Nephron progenitor cell (in vitro differentiated cells): Measurements from ENCODE around the gene SUN3.

Experiments used
- DNase-seq: peaks from one replicate; pipeline ENCODE4 v3.0.0; 2021
- H3K27ac Mint-ChIP-seq: 2 replicates; pipeline ENCODE4 v1.8.0; 2021; ENCODE audit warnings: mild to moderate bottlenecking, moderate library complexity, mixed read lengths
- H3K27me3 Mint-ChIP-seq: 2 replicates; pipeline ENCODE4 v1.8.0; 2021; ENCODE audit warnings: mild to moderate bottlenecking, low read depth, mixed read lengths; ENCODE audit not compliant: poor library complexity
- H3K36me3 Mint-ChIP-seq: 2 replicates; pipeline ENCODE4 v1.8.0; 2021; ENCODE audit warnings: low read depth, mixed read lengths
- H3K4me1 Mint-ChIP-seq: 2 replicates; pipeline ENCODE4 v1.8.0; 2021; ENCODE audit warnings: mixed read lengths
- H3K4me3 Mint-ChIP-seq: 2 replicates; pipeline ENCODE4 v1.8.0; 2021; ENCODE audit warnings: mild to moderate bottlenecking, moderate library complexity, mixed read lengths
- H3K9me3 Mint-ChIP-seq: 2 replicates; pipeline ENCODE4 v1.8.0; 2021; ENCODE audit warnings: mild to moderate bottlenecking, moderate library complexity, mixed read lengths
- TF ChIP-seq, protein P1 (sequence below): fragments of 200-600 bp; sonication (generic); IDR thresholded peaks from 2 replicates; pipeline ENCODE4 v1.5.0; 2021; ENCODE audit warnings: antibody characterized with exemption

SUN3 gene

DNA sequence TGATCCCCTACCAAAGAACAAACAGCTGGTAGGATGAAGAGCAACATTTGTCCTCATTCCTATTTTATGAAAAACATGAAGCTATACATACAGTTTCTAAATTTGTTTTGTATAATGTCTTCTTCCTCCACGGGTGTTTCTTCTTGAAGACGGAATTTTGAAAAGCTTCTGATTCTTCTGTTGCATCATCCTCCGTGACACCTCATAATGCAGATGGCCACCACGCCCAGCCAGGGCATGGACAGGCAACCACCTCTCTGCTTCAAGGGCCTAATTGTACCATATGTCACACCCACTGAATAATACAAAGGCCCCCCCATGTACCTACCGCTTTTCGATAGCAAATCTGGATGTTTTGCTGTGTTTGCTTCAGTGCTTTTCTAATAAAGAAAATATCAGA is at the start of gene SUN3:
Gene SUN3 (minus strand): TSS at position 170 of the 400 bp plus-strand sequence. CDS start 169 bp downstream, at position 1.
- TF ChIP-seq, protein P1, sequence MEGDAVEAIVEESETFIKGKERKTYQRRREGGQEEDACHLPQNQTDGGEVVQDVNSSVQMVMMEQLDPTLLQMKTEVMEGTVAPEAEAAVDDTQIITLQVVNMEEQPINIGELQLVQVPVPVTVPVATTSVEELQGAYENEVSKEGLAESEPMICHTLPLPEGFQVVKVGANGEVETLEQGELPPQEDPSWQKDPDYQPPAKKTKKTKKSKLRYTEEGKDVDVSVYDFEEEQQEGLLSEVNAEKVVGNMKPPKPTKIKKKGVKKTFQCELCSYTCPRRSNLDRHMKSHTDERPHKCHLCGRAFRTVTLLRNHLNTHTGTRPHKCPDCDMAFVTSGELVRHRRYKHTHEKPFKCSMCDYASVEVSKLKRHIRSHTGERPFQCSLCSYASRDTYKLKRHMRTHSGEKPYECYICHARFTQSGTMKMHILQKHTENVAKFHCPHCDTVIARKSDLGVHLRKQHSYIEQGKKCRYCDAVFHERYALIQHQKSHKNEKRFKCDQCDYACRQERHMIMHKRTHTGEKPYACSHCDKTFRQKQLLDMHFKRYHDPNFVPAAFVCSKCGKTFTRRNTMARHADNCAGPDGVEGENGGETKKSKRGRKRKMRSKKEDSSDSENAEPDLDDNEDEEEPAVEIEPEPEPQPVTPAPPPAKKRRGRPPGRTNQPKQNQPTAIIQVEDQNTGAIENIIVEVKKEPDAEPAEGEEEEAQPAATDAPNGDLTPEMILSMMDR, result no peak
- Mint-ChIP-seq H3K4me3 (no peak within 1 kb of the TSS), H3K4me1 (no peaks in the 10 kb centered on the region), H3K27me3 (peaks cover 37% of the 10 kb centered on the region), H3K27ac (no peak within 1 kb of the TSS), H3K9me3 (no peaks in the 10 kb centered on the region), H3K36me3 (no peaks in the 10 kb centered on the region)
- DNase-seq, result no peak

- Mint-ChIP-seq H3K27me3 (peaks cover 5% of the 10 kb centered on the region), H3K36me3 (no peaks in the 10 kb centered on the region), H3K4me3 (no peak overlapping the region), H3K4me1 (no peaks in the 10 kb centered on the region), H3K9me3 (no peaks in the 10 kb centered on the region), H3K27ac (no peak overlapping the region)
- no peak for DNase-seq
- TF ChIP-seq, protein P1, result no peak
Observed at GRCh38 chr7:48078470-48078869, 49.6 kb upstream of the SUN3 start.

- Mint-ChIP-seq H3K36me3 (no peaks in the 10 kb centered on the region), H3K27me3 (peaks cover 3% of the 10 kb centered on the region), H3K4me3 (no peak overlapping the region), H3K4me1 (no peaks in the 10 kb centered on the region), H3K27ac (no peak overlapping the region), H3K9me3 (peaks cover 1% of the 10 kb centered on the region)
- no peak for DNase-seq
- TF ChIP-seq, protein P1, result no peak
Observed at GRCh38 chr7:48077423-48077822, 48.5 kb upstream of the SUN3 start.

GRCh38 chr7:48074204-48074654 is 45.3 kb upstream of the SUN3 start:
- H3K9me3 Mint-ChIP-seq, result peaks cover 9% of the 10 kb centered on the region
- no peaks in the 10 kb centered on the region for H3K27me3 Mint-ChIP-seq
- DNase-seq, result no peak
- TF ChIP-seq, protein P1, result no peak
- no peaks in the 10 kb centered on the region for H3K4me1 Mint-ChIP-seq
- H3K36me3 Mint-ChIP-seq, result no peaks in the 10 kb centered on the region
- no peak overlapping the region for H3K27ac Mint-ChIP-seq
- no peak overlapping the region for H3K4me3 Mint-ChIP-seq

- peaks cover 24% of the 10 kb centered on the region for H3K9me3 Mint-ChIP-seq
- H3K36me3 Mint-ChIP-seq, result no peaks in the 10 kb centered on the region
- no peak for DNase-seq
- H3K27me3 Mint-ChIP-seq, result no peaks in the 10 kb centered on the region
- no peaks in the 10 kb centered on the region for H3K4me1 Mint-ChIP-seq
- TF ChIP-seq, protein P1, result no peak
- H3K27ac Mint-ChIP-seq, result no peak overlapping the region
- no peak overlapping the region for H3K4me3 Mint-ChIP-seq
Observed at GRCh38 chr7:48067475-48067874, 38.6 kb upstream of the SUN3 start.

GRCh38 chr7:48063985-48064384 is 35.1 kb upstream of the SUN3 start:
- H3K9me3 Mint-ChIP-seq, result peaks cover 16% of the 10 kb centered on the region
- TF ChIP-seq, protein P1, result no peak
- no peak for DNase-seq
- no peak overlapping the region for H3K4me3 Mint-ChIP-seq
- H3K27me3 Mint-ChIP-seq, result no peaks in the 10 kb centered on the region
- H3K4me1 Mint-ChIP-seq, result no peaks in the 10 kb centered on the region
- no peaks in the 10 kb centered on the region for H3K36me3 Mint-ChIP-seq
- H3K27ac Mint-ChIP-seq, result no peak overlapping the region
